Astrocyte (in vitro differentiated cells and primary cell): Measurements from ENCODE around the gene ZBTB8OS. TPM values are rescaled to one million over a fixed set of nuclear protein-coding genes. Genes with fewer than 3 reads are reported as not detected.

Experiments
- DNase-seq: peaks from one replicate; pipeline ENCODE4 v3.0.0-alpha.2; 2010; ENCODE audit warnings: low read depth
- FAIRE-seq: peaks from 2 replicates; lab custom pipeline; 2011; peaks lifted over from hg19 to GRCh38; lab: Jason Lieb, UNC
- H2AFZ ChIP-seq: 2 replicates; pipeline ENCODE4 v1.6.0; 2012; ENCODE audit warnings: low read depth, low read length, inconsistent platforms
- H3K27ac ChIP-seq: 2 replicates; pipeline ENCODE4 v1.5.1; 2011; ENCODE audit warnings: low read depth, low read length, inconsistent platforms
- H3K27me3 ChIP-seq: 2 replicates; pipeline ENCODE4 v1.6.0; 2011; ENCODE audit warnings: low read length, inconsistent platforms; ENCODE audit not compliant: insufficient read depth
- H3K36me3 ChIP-seq: 2 replicates; pipeline ENCODE4 v1.5.1; 2011; ENCODE audit warnings: low read length, inconsistent platforms; ENCODE audit not compliant: insufficient read depth
- H3K4me1 ChIP-seq: 2 replicates; pipeline ENCODE4 v1.5.1; 2011; ENCODE audit warnings: low read length, inconsistent platforms; ENCODE audit not compliant: insufficient read depth
- H3K4me2 ChIP-seq: 2 replicates; pipeline ENCODE4 v1.6.0; 2012; ENCODE audit warnings: low read length, inconsistent platforms
- H3K4me3 ChIP-seq: 2 replicates; pipeline ENCODE4 v1.5.1; 2011; ENCODE audit warnings: low read depth, mild to moderate bottlenecking, low read length, inconsistent platforms; ENCODE audit not compliant: insufficient read depth
- H3K79me2 ChIP-seq: 2 replicates; pipeline ENCODE4 v1.6.0; 2012; ENCODE audit warnings: mild to moderate bottlenecking, low read length, inconsistent platforms; ENCODE audit not compliant: insufficient read depth
- H3K9ac ChIP-seq: 2 replicates; pipeline ENCODE4 v1.6.0; 2012; ENCODE audit warnings: mild to moderate bottlenecking, low read length, inconsistent platforms
- H3K9me3 ChIP-seq: 2 replicates; pipeline ENCODE4 v1.5.1; 2012; ENCODE audit warnings: low read depth, mild to moderate bottlenecking, low read length, inconsistent platforms; ENCODE audit not compliant: insufficient read depth
- H4K20me1 ChIP-seq: 2 replicates; pipeline ENCODE4 v1.6.0; 2012; ENCODE audit warnings: low read length, inconsistent platforms; ENCODE audit not compliant: insufficient read depth
- H3K27ac Mint-ChIP-seq: one replicate; pipeline ENCODE4 v1.8.0; 2021; ENCODE audit warnings: mild to moderate bottlenecking, mixed read lengths; ENCODE audit not compliant: unreplicated experiment
- H3K27me3 Mint-ChIP-seq: one replicate; pipeline ENCODE4 v1.8.0; 2021; ENCODE audit warnings: low read depth, mixed read lengths; ENCODE audit not compliant: unreplicated experiment
- H3K36me3 Mint-ChIP-seq: one replicate; pipeline ENCODE4 v1.8.0; 2021; ENCODE audit warnings: low read depth, mixed read lengths; ENCODE audit not compliant: unreplicated experiment
- H3K4me1 Mint-ChIP-seq: one replicate; pipeline ENCODE4 v1.8.0; 2021; ENCODE audit warnings: low read depth, mixed read lengths; ENCODE audit not compliant: unreplicated experiment
- H3K4me3 Mint-ChIP-seq: one replicate; pipeline ENCODE4 v1.8.0; 2021; ENCODE audit warnings: mild to moderate bottlenecking, moderate library complexity, mixed read lengths; ENCODE audit not compliant: unreplicated experiment
- H3K9me3 Mint-ChIP-seq: one replicate; pipeline ENCODE4 v1.8.0; 2021; ENCODE audit warnings: mild to moderate bottlenecking, mixed read lengths; ENCODE audit not compliant: unreplicated experiment
- CTCF ChIP-seq: IDR thresholded peaks from 2 replicates; pipeline ENCODE4 v1.5.1; 2011; ENCODE audit warnings: low read depth, mild to moderate bottlenecking, inconsistent platforms, low read length, moderate library complexity; ENCODE audit not compliant: insufficient read depth
- EZH2 ChIP-seq: IDR thresholded peaks from 2 replicates; pipeline ENCODE4 v1.6.1; 2012; ENCODE audit warnings: mild to moderate bottlenecking, low read length, inconsistent platforms; ENCODE audit not compliant: insufficient read depth
- total RNA-seq: library from RNA; stranded (reverse); gene quantifications from 2 replicates; pipeline ENCODE4 v1.2.1, GENCODE V29; 2021

The ZBTB8OS gene
- total RNA-seq, 1 donor from 2014 or later, result 60.4 TPM

DNA sequence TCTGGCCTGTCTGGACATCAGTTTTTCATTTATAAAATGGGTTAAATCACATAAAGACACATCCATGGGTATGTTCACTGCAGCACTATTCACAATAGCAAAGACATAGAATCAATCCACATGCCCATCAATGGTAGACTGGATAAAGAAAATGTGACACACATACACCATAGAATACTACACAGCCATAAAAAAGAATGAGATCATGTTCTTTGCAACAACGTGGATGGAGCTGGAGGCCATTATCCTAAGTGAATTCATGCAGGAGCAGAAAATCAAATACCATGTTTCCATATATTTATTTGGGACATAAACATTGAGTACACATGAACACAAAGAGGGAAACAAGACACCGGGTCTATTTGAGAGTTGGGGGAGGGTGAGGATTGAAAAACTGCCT lies 28.1 kb downstream of the ZBTB8OS start:
- FAIRE-seq (no peak), DNase-seq (no peak)
- no peak overlapping the region for H3K27ac Mint-ChIP-seq
- H3K27me3 ChIP-seq, result no peaks in the 10 kb centered on the region
- H3K9me3 Mint-ChIP-seq, result no peaks in the 10 kb centered on the region
- peaks cover 3% of the 10 kb centered on the region for H4K20me1 ChIP-seq
- peaks cover 3% of the 10 kb centered on the region for H3K79me2 ChIP-seq
- H3K9me3 ChIP-seq, result no peaks in the 10 kb centered on the region
- no peak overlapping the region for H3K9ac ChIP-seq
- no peak overlapping the region for H3K4me2 ChIP-seq
- TF ChIP-seq CTCF, result no peak
- no peak for TF ChIP-seq EZH2
- H2AFZ ChIP-seq, result no peak overlapping the region
- H3K36me3 ChIP-seq, result peaks cover 7% of the 10 kb centered on the region
- H3K4me3 Mint-ChIP-seq, result no peak overlapping the region
- peaks cover 3% of the 10 kb centered on the region for H3K4me1 Mint-ChIP-seq
- no peaks in the 10 kb centered on the region for H3K27me3 Mint-ChIP-seq
- H3K36me3 Mint-ChIP-seq, result peaks cover 9% of the 10 kb centered on the region
- no peaks in the 10 kb centered on the region for H3K4me1 ChIP-seq
- no peak overlapping the region for H3K4me3 ChIP-seq
- no peak overlapping the region for H3K27ac ChIP-seq

DNA sequence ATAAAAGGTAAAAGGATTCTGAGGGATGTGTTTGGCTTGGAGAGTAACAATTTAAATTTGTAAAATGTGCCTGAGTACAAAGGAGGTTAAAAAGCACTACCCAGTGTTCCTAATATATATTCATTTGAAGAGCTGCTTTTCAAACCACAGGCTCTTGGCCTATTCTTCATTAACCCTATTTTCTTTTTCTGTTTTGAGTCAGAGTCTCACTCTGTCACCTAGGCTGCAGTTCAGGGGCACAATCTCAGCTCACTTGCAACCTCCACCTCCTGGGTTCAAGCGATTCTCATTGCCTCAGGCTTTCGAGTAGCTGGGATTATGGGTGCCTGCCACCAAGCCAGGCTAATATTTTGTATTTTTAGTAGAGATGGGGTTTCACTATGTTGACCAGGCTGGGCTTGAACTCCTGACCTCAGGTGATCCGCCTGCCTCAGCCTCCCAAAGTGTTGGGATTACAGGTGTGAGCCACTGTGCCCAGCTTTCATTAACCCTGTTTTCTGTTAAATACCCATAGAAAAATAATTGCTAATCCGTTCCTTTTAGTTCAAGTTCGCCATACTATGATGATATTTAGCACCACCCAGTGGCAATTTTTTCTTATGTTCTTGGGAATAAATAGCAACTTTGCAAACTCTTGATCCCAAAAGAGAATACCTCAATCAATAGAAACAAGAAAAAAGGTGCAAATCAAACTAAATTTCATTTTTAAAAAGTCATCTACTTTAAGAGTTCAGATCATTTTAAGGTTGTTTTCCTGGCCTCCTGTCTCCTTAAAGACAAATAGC lies 30.5 kb downstream of the ZBTB8OS start:
- Histone ChIP-seq H3K9me3 (no peaks in the 10 kb centered on the region), H3K27me3 (no peaks in the 10 kb centered on the region), H3K4me2 (no peak overlapping the region), H2AFZ (no peak overlapping the region), H3K4me3 (no peak overlapping the region), H3K27ac (no peak overlapping the region), H3K36me3 (no peaks in the 10 kb centered on the region), H3K79me2 (peaks cover 3% of the 10 kb centered on the region), H3K4me1 (no peaks in the 10 kb centered on the region), H4K20me1 (peaks cover 3% of the 10 kb centered on the region), H3K9ac (no peak overlapping the region)
- no peak for DNase-seq
- peaks cover 8% of the 10 kb centered on the region for H3K36me3 Mint-ChIP-seq
- H3K9me3 Mint-ChIP-seq, result no peaks in the 10 kb centered on the region
- H3K4me1 Mint-ChIP-seq, result no peaks in the 10 kb centered on the region
- no peak overlapping the region for H3K4me3 Mint-ChIP-seq
- H3K27me3 Mint-ChIP-seq, result no peaks in the 10 kb centered on the region
- H3K27ac Mint-ChIP-seq, result no peak overlapping the region
- no peak for TF ChIP-seq EZH2
- TF ChIP-seq CTCF, result no peak
- no peak for FAIRE-seq

GRCh38 chr1:32618673-32619221 lies 31.6 kb downstream of the ZBTB8OS start:
- peaks cover 3% of the 10 kb centered on the region for H3K79me2 ChIP-seq
- no peaks in the 10 kb centered on the region for H3K4me1 ChIP-seq
- H3K4me1 Mint-ChIP-seq, result no peaks in the 10 kb centered on the region
- peaks cover 2% of the 10 kb centered on the region for H4K20me1 ChIP-seq
- H3K27me3 Mint-ChIP-seq, result no peaks in the 10 kb centered on the region
- no peak overlapping the region for H3K4me2 ChIP-seq
- H3K9ac ChIP-seq, result no peak overlapping the region
- no peak for TF ChIP-seq CTCF
- no peak for TF ChIP-seq EZH2
- FAIRE-seq, result no peak
- H2AFZ ChIP-seq, result no peak overlapping the region
- no peak overlapping the region for H3K4me3 Mint-ChIP-seq
- H3K27me3 ChIP-seq, result no peaks in the 10 kb centered on the region
- no peak for DNase-seq
- H3K9me3 ChIP-seq, result no peaks in the 10 kb centered on the region
- H3K36me3 Mint-ChIP-seq, result peaks cover 5% of the 10 kb centered on the region
- H3K9me3 Mint-ChIP-seq, result no peaks in the 10 kb centered on the region
- no peak overlapping the region for H3K27ac ChIP-seq
- H3K4me3 ChIP-seq, result no peak overlapping the region
- no peaks in the 10 kb centered on the region for H3K36me3 ChIP-seq
- H3K27ac Mint-ChIP-seq, result no peak overlapping the region
